GM23338 (cell line): ENCODE data around the gene AP1B1. TPM values are rescaled to one million over a fixed set of nuclear protein-coding genes. Genes with fewer than 3 reads are reported as not detected.

ENCODE experiments used
- ATAC-seq: fragments of 200-7000 bp; cut with Tn5 transposase; 3 replicates; pipeline ENCODE4 v1.9.1; 2020
- DNase-seq: peaks from one replicate; pipeline ENCODE4 v3.0.0-alpha.2; 2015; ENCODE audit warnings: low spot score
- H2AFZ ChIP-seq: fragments of 200-600 bp; sonication (generic); 2 replicates; pipeline ENCODE4 v1.8.0; 2016; ENCODE audit warnings: antibody characterized with exemption, mild to moderate bottlenecking, moderate library complexity
- H3F3A ChIP-seq: fragments of 200-600 bp; sonication (generic); replicated peaks from 2 replicates; pipeline ENCODE4 v1.8.0; 2017; ENCODE audit warnings: antibody characterized with exemption, mixed run types, low read depth
- H3K27ac ChIP-seq: fragments of 200-600 bp; sonication (generic); 2 replicates; pipeline ENCODE4 v1.6.1; 2016; ENCODE audit warnings: low read depth
- H3K27me3 ChIP-seq: fragments of 200-600 bp; sonication (generic); 2 replicates; pipeline ENCODE4 v1.8.0; 2016; ENCODE audit warnings: mild to moderate bottlenecking, mixed run types, moderate library complexity; ENCODE audit not compliant: insufficient read depth
- H3K36me3 ChIP-seq: fragments of 200-600 bp; sonication (generic); 2 replicates; pipeline ENCODE4 v1.8.0; 2016; ENCODE audit warnings: mild to moderate bottlenecking; ENCODE audit not compliant: insufficient read depth
- H3K4me1 ChIP-seq: fragments of 200-600 bp; sonication (generic); 2 replicates; pipeline ENCODE4 v1.8.0; 2016; ENCODE audit warnings: mild to moderate bottlenecking, moderate library complexity; ENCODE audit not compliant: insufficient read depth
- H3K4me2 ChIP-seq: fragments of 200-600 bp; sonication (generic); 2 replicates; pipeline ENCODE4 v1.7.1; 2017; ENCODE audit warnings: mixed run types
- H3K4me3 ChIP-seq: fragments of 200-600 bp; sonication (generic); 2 replicates; pipeline ENCODE4 v1.6.1; 2016; ENCODE audit warnings: mixed run types
- H3K79me2 ChIP-seq: fragments of 200-600 bp; sonication (generic); replicated peaks from 2 replicates; pipeline ENCODE4 v1.8.0; 2017; ENCODE audit warnings: mild to moderate bottlenecking; ENCODE audit not compliant: insufficient read depth
- H3K9me2 ChIP-seq: fragments of 200-600 bp; sonication (generic); 2 replicates; pipeline ENCODE4 v1.8.0; 2017; ENCODE audit not compliant: insufficient read depth
- H4K20me1 ChIP-seq: fragments of 200-600 bp; sonication (generic); replicated peaks from 2 replicates; pipeline ENCODE4 v1.8.0; 2017; ENCODE audit warnings: mild to moderate bottlenecking; ENCODE audit not compliant: insufficient read depth
- H3K27ac Mint-ChIP-seq: 2 replicates; pipeline ENCODE4 v1.8.0; 2020; ENCODE audit warnings: inconsistent platforms, mild to moderate bottlenecking, moderate library complexity, mixed read lengths
- H3K27me3 Mint-ChIP-seq: 3 replicates; pipeline ENCODE4 v1.8.0; 2022; ENCODE audit warnings: low read depth, mild to moderate bottlenecking, moderate library complexity, mixed read lengths, inconsistent platforms; ENCODE audit not compliant: insufficient read depth, poor library complexity
- H3K36me3 Mint-ChIP-seq: 3 replicates; pipeline ENCODE4 v1.8.0; 2021; ENCODE audit warnings: low read depth, mild to moderate bottlenecking, inconsistent platforms, moderate library complexity, mixed read lengths
- H3K4me1 Mint-ChIP-seq: 3 replicates; pipeline ENCODE4 v1.8.0; 2020; ENCODE audit warnings: mild to moderate bottlenecking, inconsistent platforms, mixed read lengths
- H3K4me3 Mint-ChIP-seq: 3 replicates; pipeline ENCODE4 v1.8.0; 2021; ENCODE audit warnings: moderate library complexity, mild to moderate bottlenecking, inconsistent platforms, mixed read lengths
- H3K9me3 Mint-ChIP-seq: 3 replicates; pipeline ENCODE4 v1.8.0; 2020; ENCODE audit warnings: moderate library complexity, mild to moderate bottlenecking, inconsistent platforms, mixed read lengths
- CREB1 ChIP-seq: fragments of 250-450 bp; sonication (Bioruptor Pico); IDR thresholded peaks from 2 replicates; pipeline ENCODE4 v1.5.0; 2020; ENCODE audit warnings: low read depth, mild to moderate bottlenecking, moderate library complexity
- CTCF ChIP-seq, 2 experiments: fragments of 200-600 bp in 1 of 2; sonication (generic) in 1 of 2; conservative IDR thresholded peaks; 2 replicates each; pipeline versions ENCODE4 v1.5.1 to v1.6.1; 2016 to 2017; ENCODE audit warnings: antibody characterized with exemption in 2 of 2, low read depth in 2 of 2, mild to moderate bottlenecking in 2 of 2, moderate library complexity in 1 of 2
- ETS1 ChIP-seq: IDR thresholded peaks from 2 replicates; pipeline ENCODE4 v1.6.1; 2016; ENCODE audit warnings: antibody characterized with exemption
- EZH2 ChIP-seq: fragments of 200-600 bp; sonication (generic); IDR thresholded peaks from one replicate; pipeline ENCODE4 v1.8.0; 2017; ENCODE audit warnings: antibody characterized with exemption, mild to moderate bottlenecking, low read depth; ENCODE audit not compliant: unreplicated experiment
- EZH2phosphoT487 ChIP-seq: fragments of 200-600 bp; sonication (generic); IDR thresholded peaks from one replicate; pipeline ENCODE4 v1.8.1; 2018; ENCODE audit warnings: antibody characterized with exemption; ENCODE audit not compliant: unreplicated experiment
- JUNB ChIP-seq: IDR thresholded peaks from one replicate; pipeline ENCODE4 v1.6.1; 2016; ENCODE audit warnings: antibody characterized with exemption; ENCODE audit not compliant: unreplicated experiment
- REST ChIP-seq: IDR thresholded peaks from one replicate; pipeline ENCODE4 v1.6.1; 2018; ENCODE audit warnings: antibody characterized with exemption; ENCODE audit not compliant: unreplicated experiment
- STAT1 ChIP-seq: IDR thresholded peaks from one replicate; pipeline ENCODE4 v1.6.1; 2016; ENCODE audit warnings: antibody characterized with exemption; ENCODE audit not compliant: unreplicated experiment
- ZNF114 ChIP-seq: fragments of 250-450 bp; sonication (Bioruptor Pico); IDR thresholded peaks from 2 replicates; pipeline ENCODE4 v1.5.0; 2020; ENCODE audit warnings: mild to moderate bottlenecking, moderate library complexity
- ZNF331 ChIP-seq: fragments of 250-450 bp; sonication (Bioruptor Pico); IDR thresholded peaks from 2 replicates; pipeline ENCODE4 v1.5.0; 2020; ENCODE audit warnings: low read depth, mild to moderate bottlenecking, moderate library complexity
- polyA plus RNA-seq: library from polyadenylated mRNA; unstranded; fragments of >200 nt; fragmentation: Nextera tagmentation; extraction: Ambion mirVana; gene quantifications from 2 replicates; pipeline ENCODE4 v1.2.1, GENCODE V29; 2016
- total RNA-seq: library from RNA; depleted of rRNA; stranded (reverse); fragments of >200 nt; shearing (Covaris generic); gene quantifications from 2 replicates; pipeline ENCODE4 v1.2.3, GENCODE V29; 2014

The AP1B1 gene
- total and polyA plus RNA-seq, 2 experiments from 2014 or later: 19.5 to 74.4 TPM

DNA sequence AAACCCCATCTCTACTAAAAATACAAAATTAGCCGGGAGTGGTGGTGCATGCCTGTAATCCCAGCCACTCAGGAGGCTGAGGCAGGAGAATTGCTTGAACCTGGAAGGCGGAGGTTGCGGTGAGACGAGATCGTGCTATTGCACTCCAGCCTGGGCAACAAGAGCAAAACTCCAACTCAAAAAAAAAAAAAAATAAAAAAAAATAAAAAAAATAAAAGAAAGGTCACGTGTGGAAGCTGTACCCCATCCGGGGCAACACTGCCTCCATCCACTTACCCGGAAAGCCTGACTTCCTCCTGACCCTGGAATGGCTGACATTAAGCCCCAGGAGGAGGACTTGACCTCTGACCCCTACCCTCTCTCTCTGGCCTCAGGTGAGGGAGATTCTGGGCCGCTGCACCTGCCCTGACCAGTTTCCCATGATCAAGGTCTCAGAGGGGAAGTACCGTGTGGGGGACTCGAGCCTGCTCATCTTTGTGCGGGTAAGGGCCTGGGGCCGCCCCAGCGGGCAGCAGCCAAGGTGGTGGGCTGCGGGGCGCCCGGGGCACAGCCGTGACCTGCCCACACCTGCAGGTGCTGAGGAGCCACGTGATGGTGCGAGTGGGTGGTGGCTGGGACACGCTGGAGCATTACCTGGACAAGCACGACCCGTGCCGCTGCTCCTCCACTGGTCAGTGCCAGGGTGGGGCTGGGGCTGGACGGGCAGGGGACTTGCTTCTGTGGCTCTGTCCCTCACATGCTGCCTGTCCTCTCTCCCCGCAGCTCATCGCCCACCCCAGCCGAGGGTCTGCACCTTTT lies 78.1 kb downstream of the AP1B1 start:
- DNase-seq (no peak), ATAC-seq (no peak)
- Histone ChIP-seq H3K36me3 (no peaks in the 10 kb centered on the region), H3K4me2 (no peak overlapping the region), H4K20me1 (peaks cover 9% of the 10 kb centered on the region), H3F3A (peaks cover 24% of the 10 kb centered on the region), H3K27me3 (peaks cover 27% of the 10 kb centered on the region), H3K79me2 (no peaks in the 10 kb centered on the region), H3K4me1 (peaks cover 13% of the 10 kb centered on the region; the same call in 1 of the 2 replicates), H3K9me2 (no peaks in the 10 kb centered on the region), H2AFZ (no peak overlapping the region), H3K4me3 (no peak overlapping the region), H3K27ac (no peak overlapping the region)
- H3K36me3 Mint-ChIP-seq: peaks cover 7% of the 10 kb centered on the region; the same call in 1 of the 3 replicates
- H3K27ac Mint-ChIP-seq: no peak overlapping the region
- TF ChIP-seq EZH2 (no peak), CREB1 (no peak)
- H3K4me1 Mint-ChIP-seq: peaks cover 36% of the 10 kb centered on the region
- peaks cover 14% of the 10 kb centered on the region for H3K9me3 Mint-ChIP-seq
- no peak overlapping the region for H3K4me3 Mint-ChIP-seq
- peaks cover 29% of the 10 kb centered on the region for H3K27me3 Mint-ChIP-seq

DNA sequence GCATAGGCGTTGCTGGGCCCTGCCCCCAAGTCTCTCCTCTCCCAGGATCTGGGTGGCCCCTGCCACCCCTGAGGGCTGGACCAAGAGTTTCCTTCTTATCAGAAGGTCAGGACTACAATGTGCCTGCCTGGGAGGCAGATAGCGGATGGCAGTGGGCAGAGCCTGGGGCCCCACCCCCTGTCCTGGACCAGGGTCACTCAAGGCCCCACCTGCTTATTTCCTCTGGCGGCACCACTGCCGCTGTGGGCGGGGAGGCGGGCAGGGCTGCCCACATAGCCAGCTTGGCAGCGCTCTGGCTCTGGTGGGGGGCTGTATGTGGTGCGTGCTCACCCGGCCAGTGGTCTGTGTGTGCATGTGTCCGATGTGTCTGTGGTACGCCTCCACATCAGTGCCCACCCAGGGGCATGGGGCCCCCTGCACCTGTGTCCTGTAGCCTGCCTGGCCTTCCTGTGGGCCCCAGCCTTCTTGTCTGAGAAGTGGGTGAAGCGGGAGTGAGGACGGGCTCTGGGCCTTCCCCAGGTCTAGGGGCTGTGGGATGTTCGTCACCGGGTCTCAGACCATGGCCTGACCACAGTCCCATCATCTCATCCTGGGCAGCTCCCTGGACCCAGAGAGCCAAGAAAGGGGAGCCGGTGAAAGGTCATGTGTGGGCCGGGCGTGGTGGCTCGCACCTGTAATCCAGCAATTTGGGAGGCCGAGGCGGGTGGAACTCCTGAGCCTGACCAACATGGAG lies 78.9 kb downstream of the AP1B1 start:
- Mint-ChIP-seq H3K27ac (no peak overlapping the region), H3K4me1 (peaks cover 38% of the 10 kb centered on the region), H3K9me3 (peaks cover 13% of the 10 kb centered on the region), H3K4me3 (no peak overlapping the region), H3K27me3 (peaks cover 30% of the 10 kb centered on the region), H3K36me3 (peaks cover 5% of the 10 kb centered on the region; the same call in 1 of the 3 replicates)
- peaks cover 9% of the 10 kb centered on the region for H4K20me1 ChIP-seq
- peaks cover 14% of the 10 kb centered on the region; the same call in 1 of the 2 replicates for H3K4me1 ChIP-seq
- peaks cover 20% of the 10 kb centered on the region for H3K27me3 ChIP-seq
- DNase-seq (no peak), ATAC-seq (no peak)
- peaks cover 27% of the 10 kb centered on the region for H3F3A ChIP-seq
- H3K4me3 ChIP-seq: no peak overlapping the region
- no peaks in the 10 kb centered on the region for H3K36me3 ChIP-seq
- no peaks in the 10 kb centered on the region for H3K9me2 ChIP-seq
- no peak overlapping the region for H2AFZ ChIP-seq
- no peak overlapping the region for H3K4me2 ChIP-seq
- H3K27ac ChIP-seq: no peak overlapping the region
- no peaks in the 10 kb centered on the region for H3K79me2 ChIP-seq
- TF ChIP-seq STAT1 (no peak), JUNB (no peak), ETS1 (no peak), ZNF114 (CRISPR knock-in tag) (no peak), CREB1 (no peak), ZNF331 (no peak), EZH2 (no peak), EZH2phosphoT487 (no peak), REST (no peak), CTCF (conservative IDR thresholded peaks at IDR 0.05; ENCODE audit: low read depth in 2 of 2) (no peak)
